OCI-LY7 (cell line): ENCODE data around the gene RNF13.
"Not testable (repeated sequence)": the region's sequence is repeated elsewhere in the genome, so short reads cannot be mapped to it uniquely, and the experiment has no call there.

Experiments used
- EZH2phosphoT487 ChIP-seq: fragments of 200-600 bp; sonication (generic); IDR thresholded peaks from 2 replicates; pipeline ENCODE4 v1.6.1; 2018; ENCODE audit warnings: low read depth, borderline replicate concordance, mild to moderate bottlenecking, mixed run types, antibody characterized with exemption, low read length, moderate library complexity, mixed read lengths
- TF ChIP-seq, protein P1 (sequence below): fragments of 200-600 bp; sonication (generic); conservative IDR thresholded peaks from 2 replicates; pipeline ENCODE4 v1.5.1; 2014; ENCODE audit warnings: mild to moderate bottlenecking, antibody characterized with exemption, low read length, moderate library complexity, mixed read lengths

- TF ChIP-seq EZH2phosphoT487: not testable (repeated sequence)
- TF ChIP-seq, protein P1, sequence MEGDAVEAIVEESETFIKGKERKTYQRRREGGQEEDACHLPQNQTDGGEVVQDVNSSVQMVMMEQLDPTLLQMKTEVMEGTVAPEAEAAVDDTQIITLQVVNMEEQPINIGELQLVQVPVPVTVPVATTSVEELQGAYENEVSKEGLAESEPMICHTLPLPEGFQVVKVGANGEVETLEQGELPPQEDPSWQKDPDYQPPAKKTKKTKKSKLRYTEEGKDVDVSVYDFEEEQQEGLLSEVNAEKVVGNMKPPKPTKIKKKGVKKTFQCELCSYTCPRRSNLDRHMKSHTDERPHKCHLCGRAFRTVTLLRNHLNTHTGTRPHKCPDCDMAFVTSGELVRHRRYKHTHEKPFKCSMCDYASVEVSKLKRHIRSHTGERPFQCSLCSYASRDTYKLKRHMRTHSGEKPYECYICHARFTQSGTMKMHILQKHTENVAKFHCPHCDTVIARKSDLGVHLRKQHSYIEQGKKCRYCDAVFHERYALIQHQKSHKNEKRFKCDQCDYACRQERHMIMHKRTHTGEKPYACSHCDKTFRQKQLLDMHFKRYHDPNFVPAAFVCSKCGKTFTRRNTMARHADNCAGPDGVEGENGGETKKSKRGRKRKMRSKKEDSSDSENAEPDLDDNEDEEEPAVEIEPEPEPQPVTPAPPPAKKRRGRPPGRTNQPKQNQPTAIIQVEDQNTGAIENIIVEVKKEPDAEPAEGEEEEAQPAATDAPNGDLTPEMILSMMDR: not testable (repeated sequence)
Measured at GRCh38 chr3:149943966-149944365, 131.0 kb downstream of the RNF13 start.
